KG1 (cell line): ENCODE data around the gene PDXK.

Experiments
- DNase-seq: peaks from one replicate; lab custom pipeline; 2025; lab: John Stamatoyannopoulos, UW

PDXK gene

DNA sequence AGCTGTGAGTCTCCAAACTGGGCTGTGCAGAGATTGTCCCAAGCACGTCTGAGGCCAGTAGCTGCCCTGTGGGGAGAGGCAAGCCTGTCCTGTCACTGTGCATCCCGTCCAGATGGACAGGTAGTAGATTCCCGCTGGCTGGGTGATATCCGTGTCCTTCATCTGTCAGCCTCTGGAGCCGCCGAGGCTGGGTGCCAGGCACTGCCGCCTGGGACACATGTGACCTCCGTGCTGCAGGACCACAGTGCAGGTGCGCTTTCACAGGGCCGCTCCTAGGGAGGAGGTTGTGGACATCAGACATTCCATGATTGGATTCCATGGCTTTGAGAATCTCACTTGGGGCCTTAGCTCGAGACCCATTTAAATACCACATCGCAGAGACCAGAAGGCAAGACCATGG, 4.7 kb downstream of the PDXK start:
- DNase-seq: no peak

DNA sequence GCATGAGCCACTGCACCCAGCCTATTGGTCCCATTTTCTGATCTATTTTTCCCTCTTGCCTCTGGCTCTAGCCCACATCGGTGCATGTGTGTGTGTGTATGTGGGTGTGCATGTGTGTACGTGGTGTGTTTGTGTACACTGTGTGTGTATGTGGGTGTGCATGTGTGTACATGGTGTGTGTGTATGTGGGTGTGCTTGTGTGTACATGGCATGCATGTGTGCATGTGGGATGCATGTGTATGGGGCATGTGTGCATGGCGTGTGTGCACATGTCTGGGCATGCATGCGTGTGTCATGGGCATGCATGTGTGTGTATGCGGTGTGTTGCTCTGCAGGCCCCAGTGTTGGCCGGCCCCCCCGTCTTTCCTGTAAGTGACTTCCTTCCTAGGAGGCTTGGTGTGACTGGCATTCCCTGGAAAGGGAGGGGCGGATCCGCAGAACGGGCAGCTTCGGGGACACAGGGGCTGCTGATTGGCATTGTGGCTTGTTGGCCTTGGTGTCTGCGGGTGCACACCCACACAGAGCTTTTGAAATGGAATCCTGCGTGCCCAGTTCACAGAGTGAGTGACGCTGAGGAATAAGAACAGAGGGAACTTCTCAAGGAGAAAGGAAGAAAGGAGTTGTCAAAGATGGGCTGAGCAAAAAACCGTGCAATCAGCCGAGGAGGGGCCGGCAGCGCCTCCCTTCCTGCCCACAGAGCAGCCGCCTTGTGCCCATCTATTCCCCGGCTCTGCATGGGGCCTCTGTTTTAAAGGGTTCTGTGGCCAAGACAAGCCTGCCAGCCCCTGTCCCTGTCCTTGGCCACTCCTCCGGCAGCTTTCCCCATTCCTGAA, 8.0 kb downstream of the PDXK start:
- no peak for DNase-seq

DNA sequence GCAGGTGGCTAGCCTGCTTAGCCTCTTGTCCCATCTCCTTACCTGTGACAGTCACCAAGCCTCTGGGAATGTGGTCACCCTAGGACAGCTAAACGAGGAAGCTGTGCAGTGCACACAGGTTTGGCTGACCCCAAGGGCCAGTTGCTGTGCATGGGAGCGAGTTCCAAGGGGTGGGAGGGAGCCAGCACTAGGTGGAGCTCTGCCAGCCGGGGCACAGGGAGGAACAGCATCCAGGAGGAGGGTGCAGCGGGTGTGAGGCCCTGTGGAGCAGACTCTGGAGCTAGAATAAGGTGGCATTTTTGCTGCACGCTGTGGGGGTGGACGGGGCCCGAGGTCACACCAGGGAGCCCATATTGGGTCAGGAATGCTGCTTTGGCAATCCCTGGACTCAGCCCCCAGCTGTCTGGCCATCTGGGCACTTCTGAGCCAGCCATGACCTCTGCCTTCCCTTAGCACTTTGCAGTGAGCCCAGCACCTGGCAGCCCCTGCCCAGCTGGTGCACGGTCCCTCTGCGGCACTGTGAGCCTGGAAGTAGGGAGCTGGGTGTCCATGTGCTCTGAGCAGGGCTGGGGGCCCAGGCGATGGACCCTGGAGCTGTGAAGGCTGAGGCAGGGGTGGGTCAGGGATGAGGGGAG, 8.7 kb downstream of the PDXK start:
- DNase-seq: no peak

DNA sequence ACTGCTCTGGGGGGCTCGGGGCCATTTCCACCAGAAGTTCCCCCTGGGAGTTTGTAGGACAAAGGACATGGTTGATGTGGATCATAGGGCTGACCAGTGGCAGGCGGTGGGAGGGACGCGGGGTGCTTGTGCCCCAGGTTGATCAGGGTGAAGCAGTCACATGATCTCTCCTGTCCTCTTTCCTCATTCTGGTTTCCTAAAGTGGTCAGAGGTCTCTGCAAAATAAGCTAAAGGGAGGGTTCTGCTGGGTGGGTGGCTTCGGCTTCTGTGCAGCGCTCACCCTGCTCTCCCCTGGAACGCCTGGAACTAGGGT, 9.2 kb downstream of the PDXK start:
- peak; percentile 35 for DNase-seq

DNA sequence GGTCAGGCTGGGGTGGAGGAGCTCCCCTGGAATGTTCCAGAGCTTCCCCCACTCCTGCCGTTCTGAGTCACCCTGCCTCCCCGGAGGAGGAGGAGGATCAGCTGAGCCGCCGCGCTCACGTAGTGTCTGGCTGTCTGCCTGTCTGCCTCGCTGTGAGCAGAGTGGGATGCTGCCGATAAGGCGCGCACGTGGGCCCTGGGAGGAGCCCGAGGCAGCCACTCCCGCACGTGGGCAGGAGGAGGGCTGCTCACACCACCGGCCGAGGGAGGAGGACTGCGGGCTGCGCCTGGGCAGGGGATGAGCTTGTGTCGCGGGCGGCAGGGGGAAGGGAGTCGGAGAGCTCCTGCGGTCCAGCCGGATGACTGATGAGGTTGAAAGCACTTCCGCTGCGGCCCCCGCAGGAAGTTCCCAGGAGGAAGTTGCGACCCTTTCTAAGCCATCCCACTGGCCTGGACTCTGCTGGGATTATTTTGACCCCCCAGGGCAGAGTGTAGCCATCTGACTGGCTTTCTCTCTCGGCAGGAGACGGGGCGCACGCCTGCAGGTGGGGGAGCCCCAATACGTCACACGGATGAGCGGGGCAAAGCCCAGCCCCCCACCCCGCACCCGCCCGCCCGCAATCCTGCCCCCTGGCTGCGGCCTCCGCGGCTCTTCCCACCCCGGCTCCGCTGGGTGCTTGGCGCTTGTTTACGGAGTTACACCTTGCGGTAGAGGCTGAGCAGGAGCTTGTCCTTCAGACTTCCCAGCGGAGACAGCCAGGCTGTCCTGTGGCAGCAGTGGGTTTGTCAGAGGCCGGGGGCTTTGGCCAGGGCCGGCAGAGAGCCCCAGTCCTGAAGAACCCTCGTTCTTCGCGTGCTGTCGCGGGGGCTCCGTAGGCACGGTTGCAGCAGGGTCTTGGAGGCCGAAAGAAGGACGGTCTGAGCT, 9.8 kb downstream of the PDXK start:
- DNase-seq: peak; percentile 88

DNA sequence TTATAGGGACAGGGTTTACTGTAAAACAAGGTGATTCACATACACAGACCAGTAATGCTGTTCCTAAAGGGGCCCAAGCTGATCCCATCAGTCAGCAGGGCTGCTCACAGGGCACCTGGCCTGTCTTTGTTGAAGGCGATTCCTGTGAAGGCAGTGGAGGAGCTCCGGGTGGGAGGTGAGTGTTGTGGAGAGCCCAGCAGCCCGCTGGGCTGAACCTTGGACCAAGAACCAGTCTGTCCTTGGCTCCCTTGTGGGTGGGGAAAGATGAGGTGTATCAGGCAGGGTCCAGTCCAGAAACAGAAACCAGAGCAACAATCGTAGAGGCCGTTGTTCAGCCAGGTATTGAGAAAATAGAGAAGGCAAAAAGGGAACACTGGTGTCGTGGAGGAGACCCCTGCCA, 12.5 kb downstream of the PDXK start:
- no peak for DNase-seq

DNA sequence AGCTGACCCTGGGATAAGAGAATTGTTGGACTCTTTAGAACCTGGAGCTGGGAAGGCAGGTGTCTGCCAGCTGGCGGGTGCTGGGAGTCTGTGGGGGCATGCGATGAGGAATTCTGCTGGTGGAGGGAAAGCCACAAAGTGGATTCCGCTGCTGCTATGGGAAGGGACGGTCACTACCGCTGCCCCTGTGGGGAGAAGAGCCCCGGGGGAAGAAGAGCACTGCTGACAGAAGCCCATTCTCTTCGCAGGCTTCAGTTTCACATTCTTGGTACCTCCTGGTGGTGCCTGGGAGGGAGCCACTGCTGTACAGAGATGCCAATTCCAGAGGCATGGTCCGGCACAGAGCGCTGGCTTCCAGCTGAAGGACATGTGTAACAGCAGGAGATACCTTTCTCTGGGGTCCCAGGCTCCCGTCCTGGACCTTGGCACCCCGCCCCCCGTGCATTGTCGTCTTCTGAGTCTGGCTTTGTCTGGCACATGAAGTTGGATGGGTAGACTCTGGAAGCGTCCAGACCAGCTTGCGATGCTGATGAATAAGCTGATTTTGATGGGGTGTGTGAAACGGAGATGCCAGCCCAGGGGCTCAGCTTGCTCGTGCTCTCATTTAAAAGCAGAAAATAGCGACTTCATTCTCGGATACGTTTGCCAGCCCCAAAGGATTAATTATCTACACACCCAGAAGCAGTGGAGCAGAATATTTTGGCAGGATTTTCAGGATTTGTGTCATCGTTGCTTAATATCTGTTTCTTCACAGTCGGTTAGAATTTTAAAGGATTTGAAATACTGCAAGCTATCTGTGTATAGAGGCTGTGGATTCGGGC, 13.2 kb downstream of the PDXK start:
- no peak for DNase-seq

DNA sequence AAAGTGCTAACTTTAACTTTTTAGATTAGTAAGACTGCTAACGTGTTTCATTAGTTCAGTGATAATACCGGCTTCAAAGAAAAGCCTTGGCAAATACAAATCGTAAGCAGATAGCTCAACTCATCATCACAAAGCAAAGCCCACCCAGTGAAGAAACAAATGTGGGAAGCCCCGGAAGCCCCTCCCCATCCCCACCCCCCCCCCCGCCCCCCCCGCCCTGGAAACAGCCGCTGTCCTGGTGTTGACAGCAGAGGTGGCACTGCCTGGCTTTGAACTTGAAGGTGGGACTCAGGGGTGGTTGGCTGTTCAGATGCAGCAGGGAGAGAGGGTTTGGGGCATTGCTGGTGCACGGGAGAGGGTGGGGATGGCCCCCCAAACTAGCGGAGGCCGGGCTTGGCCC, 14.1 kb downstream of the PDXK start:
- DNase-seq: no peak

DNA sequence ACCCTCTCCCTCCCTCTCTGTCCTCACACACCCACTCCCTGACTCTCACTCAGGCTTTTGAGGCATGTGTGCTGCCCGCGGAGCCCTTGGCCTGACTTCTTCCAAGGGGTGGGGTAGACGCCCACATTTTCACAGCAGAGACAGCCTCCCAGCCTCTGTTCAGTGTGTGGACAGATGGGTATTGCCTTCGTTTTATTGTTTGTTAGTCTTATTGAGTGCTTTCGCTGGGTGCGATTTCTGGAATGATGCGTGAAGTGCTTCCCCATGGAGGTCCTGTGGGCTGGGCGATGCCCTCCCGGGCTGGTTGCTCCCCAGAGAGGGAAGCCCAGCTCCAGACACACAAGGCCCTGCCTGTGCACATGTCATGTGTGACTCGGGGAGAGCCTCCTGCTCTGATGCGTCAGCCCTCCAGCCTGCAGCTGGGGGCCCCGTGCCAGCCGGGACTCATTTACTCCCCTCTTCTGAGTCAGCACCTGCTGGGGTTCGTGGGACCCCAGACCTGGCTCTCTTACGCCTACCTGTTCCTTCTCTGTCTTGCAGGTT, 14.7 kb downstream of the PDXK start:
- DNase-seq: no peak

DNA sequence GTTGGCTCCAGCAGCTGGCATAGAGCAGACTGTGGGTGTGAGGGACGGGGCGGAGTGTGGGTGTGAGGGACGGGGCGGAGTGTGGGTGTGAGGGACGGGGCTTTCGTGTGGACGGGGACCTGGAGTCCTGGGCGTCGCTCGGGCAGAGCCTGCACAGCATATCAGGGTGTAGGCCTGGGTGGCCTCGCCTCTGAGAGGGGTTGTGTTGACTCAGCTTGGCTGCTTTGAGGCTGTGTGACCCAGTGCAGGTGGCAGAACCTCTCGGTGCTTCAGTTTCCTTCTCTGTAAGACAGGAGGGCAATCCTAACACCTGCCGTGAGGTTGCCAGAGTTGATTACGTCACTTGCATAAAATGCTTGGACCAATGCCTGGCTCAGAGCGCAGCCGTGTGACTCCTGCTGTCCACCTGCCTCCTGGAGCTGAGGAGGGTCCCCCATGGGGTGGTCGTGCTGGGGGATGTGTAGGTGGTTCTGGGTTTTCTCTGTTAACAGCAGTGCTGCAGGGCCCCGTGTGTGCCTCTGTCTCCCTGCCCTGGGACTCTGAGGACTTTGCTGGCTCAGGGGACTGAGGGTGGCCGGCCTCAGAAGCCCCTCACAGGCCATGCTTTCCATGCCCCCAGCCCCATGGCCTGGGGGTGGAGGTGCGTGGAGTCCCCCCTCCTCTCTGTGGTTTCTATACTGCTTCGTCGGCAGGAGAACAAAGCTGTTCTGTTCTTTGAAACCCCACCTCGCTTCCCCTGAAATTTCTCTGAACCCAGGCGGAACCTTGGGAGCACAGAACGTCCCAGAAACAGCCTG, 15.4 kb downstream of the PDXK start:
- no peak for DNase-seq

DNA sequence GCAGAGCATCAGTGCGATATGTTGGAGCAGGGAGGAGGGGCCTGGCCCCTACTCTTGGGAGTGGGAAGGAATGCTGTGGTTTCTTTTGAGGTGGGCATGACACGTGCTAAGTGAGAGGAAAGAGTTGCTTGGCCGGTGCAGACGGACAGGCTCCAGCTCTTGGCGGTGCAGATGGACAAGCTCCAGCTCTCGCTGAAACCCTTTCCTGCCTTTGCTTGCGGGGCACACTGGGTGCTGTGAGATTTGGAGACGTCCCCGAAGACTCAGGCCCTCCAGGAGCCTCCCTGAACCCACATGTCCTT, 15.9 kb downstream of the PDXK start:
- DNase-seq: no peak

DNA sequence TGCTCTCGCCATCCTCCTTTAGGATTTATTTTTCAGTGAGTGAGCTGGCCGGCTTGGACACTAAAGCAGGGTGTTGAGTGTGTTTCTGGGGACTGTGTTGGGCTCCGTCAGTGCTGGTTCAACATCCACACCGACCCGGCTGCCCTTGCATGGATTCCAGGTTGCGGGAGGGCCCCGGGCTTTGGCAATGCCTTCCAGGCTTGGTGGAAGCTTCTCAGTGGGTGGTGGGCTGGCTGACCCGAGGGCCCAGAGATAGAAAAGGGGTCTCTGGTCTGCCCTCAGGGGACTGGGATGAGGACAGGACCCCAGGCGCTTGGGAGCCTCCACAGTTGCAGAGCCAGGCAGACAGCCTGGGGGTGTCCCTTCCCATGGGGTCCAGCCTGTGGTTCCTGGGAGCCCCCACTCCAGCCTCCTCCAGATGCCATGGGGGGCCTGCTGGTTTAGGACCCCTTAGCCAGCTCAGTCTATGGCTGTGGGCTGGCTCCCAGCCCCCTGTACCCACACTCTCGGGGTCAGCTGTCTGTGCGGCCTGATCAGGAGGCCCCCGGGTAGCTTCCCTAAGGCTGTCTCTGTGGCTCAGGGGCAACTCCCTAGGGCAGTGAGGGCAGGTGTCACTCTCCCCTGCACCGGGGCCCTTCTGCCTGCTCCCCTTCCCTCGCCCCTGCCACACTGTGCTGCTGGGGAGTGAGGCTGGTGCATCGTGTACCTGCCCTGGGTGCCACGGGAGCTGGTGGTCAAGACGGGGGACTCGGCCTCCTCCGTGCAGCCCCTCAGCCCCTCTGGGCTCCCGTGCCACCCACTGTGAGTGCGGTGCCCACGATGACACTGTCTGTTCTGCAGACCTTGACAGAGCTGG, 16.5 kb downstream of the PDXK start:
- no peak for DNase-seq

DNA sequence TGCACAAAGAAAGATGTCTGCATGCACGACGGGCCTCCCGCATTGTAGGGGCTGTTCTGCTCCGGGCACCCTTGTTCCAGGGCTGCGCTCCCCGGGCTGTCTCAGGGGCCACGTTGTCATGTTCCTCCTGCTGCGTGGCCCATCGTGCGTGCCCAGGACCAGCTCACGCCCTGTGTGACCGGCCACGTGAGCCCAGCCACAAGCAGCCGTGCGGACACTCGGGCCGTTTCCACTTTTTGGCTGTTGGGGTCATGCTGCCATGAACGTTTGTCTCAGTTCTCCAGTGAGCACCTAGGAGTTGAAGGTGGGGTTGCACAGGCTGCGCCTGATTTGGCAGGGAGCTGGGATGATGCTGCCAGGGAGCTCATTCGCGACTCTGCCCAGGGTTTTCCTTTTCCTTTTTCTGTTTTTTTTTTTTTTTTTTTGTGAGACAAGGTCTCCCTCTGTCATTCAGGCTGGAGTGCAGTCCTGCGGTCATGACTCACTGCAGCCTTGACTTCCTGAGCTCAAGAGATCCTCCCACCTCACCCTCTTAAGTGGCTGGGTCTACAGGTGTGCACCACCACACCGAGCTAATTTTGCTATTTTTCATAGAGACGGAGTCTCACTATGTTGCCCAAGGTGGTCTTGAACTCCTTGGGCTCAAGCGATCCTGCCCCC, 17.4 kb downstream of the PDXK start:
- DNase-seq: no peak

DNA sequence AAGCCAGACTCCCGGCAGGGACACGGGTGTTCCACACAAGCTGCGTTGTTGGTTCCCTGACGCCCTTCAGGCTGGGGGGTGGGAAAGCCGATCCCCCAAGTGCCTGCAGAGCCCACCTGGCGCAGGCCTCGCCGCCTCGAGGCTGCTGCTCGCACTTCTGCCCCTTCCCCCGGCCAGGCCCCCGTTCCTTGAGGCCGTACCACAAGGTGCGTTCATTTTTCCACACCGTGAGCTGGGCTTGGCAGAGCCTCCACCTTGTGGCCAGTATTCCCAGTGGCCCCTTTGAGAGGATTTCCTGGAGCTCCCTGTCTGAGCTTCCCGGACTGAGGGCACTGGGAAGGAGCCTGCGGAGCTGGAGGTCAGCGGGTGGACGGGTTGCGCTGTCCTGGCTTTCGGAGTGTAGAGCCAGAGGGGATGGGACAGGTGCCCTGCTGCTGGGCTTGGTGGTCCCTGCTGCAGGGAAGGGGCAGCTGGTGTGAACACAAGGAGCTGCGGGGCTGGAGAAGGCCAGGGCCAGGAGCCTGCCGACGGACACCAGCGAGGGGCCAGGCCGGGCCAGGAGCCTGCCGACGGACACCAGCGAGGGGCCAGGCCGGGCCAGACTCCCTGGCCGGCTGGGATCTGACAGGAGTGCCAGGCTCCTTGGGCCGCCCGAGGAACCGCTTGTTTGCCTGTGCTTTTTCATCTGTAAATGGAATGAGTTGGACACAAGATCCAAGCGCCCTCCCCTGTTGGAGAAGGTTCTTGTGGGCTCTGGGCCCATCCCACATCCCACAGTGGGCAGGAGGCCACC, 18.4 kb downstream of the PDXK start:
- DNase-seq: no peak

DNA sequence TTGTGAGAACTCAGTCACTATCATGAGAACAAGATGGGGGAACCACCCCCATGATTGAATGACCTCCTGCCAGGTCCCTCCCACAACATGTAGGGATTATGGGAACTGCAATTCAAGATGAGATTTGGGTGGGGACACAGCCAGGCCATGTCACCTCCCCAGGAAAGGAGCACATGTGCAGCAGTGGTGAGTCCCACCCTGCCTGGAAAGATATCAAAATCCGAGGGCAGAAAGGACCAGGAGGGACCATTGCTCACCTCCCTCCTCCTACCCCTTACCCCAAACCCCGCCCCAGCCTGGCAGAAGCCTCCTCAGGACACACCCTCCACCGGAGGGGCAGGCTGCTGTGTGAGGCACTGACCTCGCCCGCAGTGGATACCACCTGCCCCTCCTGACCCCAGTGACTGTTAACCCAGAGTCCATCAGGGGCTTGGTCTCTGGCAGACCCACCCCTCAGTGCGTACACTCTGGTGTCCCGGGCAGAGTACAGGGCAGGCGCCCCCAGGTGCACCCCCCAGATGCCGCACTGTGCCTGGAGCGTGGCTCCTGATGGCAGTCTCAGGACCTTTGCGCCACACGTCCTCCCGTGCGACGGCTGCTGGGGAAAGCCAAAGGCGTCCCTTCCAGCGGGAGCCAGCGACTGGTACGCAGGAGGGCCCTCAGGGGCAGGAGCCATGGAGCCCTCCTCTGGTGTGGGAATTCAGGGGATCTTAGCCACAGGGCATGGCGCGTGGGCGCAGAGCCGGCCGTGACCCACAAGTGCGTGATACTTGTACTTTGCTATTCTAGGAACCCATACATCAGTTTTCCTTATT, 20.9 kb downstream of the PDXK start:
- DNase-seq: no peak

DNA sequence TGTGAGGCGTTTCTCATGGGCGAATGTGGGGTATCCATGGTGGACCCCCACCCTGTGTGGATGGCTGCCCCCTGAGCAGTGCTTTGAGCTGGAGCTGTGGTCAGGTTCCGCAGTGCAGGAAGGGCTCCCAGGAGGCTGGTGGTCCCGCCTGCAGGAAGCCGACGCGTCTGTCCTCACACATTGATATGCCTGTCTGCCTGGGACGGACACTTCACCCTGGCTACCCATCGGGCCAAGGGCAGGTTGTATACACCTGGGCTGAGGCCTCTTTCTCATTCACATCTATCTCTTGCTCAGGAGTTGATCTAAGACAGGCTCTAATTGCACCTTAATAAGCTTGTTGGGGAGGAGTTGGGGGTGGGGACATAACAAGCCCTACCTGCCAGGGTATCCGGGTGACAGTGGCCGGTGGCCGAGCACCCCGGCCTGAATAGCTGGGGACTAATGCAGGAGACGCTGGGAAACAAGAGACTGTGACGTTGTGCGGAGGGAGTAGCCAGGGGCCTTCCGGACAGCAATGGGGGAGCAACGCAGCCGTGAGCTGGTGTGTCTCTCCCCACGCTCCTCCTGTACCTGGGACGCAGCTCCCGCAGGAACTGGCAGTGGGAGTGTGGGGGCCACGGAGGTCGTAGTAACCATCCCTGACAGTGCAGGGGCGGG, 21.7 kb downstream of the PDXK start:
- DNase-seq: no peak

DNA sequence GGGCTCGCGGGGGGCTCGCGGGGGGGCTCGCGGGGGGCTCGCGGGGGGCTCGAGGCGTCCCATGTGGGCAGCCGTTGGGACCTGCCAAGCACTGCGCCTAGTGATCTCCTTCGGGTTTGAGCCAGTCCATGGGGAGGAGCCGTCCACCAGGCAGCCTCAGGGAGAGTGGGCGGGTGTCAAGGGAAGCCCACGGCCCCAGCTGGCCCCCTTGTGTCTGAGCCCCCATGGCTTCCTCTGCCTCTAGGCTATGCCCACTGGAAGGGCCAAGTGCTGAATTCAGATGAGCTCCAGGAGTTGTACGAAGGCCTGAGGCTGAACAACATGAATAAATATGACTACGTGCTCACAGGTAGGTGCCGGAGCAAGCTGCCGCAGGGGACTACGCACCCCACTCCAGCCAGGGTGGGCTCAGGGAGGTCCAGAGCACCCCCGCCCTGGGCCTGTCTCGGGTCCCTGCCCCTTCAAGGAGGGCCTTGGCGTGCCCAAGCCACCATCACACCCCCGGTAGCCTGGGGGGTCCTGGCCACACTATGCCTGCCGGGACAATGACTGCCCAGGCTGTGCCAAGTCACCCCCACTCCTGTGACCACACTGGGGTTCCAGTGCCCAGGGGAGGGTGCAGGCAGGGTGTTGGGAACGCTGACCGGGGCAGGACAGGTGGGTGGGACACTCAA, 22.6 kb downstream of the PDXK start:
- DNase-seq: no peak
